ENCODE data around the gene IKZF3.
"Not testable (repeated sequence)": the region's sequence is repeated elsewhere in the genome, so short reads cannot be mapped to it uniquely, and the experiment has no call there.

The IKZF3 gene

GRCh38 chr17:39855911-39856649 lies 8.0 kb downstream of the IKZF3 start:
- not testable (repeated sequence) for DNase-seq

- no peak for DNase-seq
These were observed 9.2 kb downstream of the IKZF3 start for GRCh38 chr17:39854909-39855308.

GRCh38 chr17:39852239-39852638 lies 11.9 kb downstream of the IKZF3 start:
- no peak for DNase-seq

GRCh38 chr17:39850186-39850585 lies 13.9 kb downstream of the IKZF3 start:
- DNase-seq: not testable (repeated sequence)

- DNase-seq: no peak
These were observed 15.5 kb downstream of the IKZF3 start for GRCh38 chr17:39848600-39848999.

- no peak for DNase-seq
These were observed 17.9 kb downstream of the IKZF3 start for GRCh38 chr17:39846205-39846604.

- peak; percentile 1 for DNase-seq
These were observed 18.9 kb downstream of the IKZF3 start for GRCh38 chr17:39845052-39845846.

- DNase-seq: no peak
These were observed 22.9 kb downstream of the IKZF3 start for GRCh38 chr17:39841134-39841683.

- no peak for DNase-seq
These were observed 25.3 kb downstream of the IKZF3 start for GRCh38 chr17:39838784-39839183.

- DNase-seq: no peak
These were observed 26.1 kb downstream of the IKZF3 start for GRCh38 chr17:39838057-39838456.

GRCh38 chr17:39836117-39836516 lies 28.0 kb downstream of the IKZF3 start:
- DNase-seq: no peak

GRCh38 chr17:39835038-39835786 lies 28.9 kb downstream of the IKZF3 start:
- no peak for DNase-seq

GRCh38 chr17:39834017-39834416 lies 30.1 kb downstream of the IKZF3 start:
- DNase-seq: no peak

GRCh38 chr17:39831588-39831987 lies 32.5 kb downstream of the IKZF3 start:
- no peak for DNase-seq

GRCh38 chr17:39828443-39828842 lies 35.7 kb downstream of the IKZF3 start:
- no peak for DNase-seq

- no peak for DNase-seq
These were observed 37.8 kb downstream of the IKZF3 start for GRCh38 chr17:39826334-39826733.

GRCh38 chr17:39823407-39824054 lies 40.6 kb downstream of the IKZF3 start:
- no peak for DNase-seq

- DNase-seq: no peak
These were observed 42.1 kb downstream of the IKZF3 start for GRCh38 chr17:39822051-39822451.

- DNase-seq: no peak
These were observed 43.1 kb downstream of the IKZF3 start for GRCh38 chr17:39820987-39821386.

GRCh38 chr17:39820541-39820940 lies 43.6 kb downstream of the IKZF3 start:
- DNase-seq: no peak

- DNase-seq: no peak
These were observed 45.6 kb downstream of the IKZF3 start for GRCh38 chr17:39818358-39819000.

- no peak for DNase-seq
These were observed 47.8 kb downstream of the IKZF3 start for GRCh38 chr17:39816272-39816671.
